GM18520 (cell line): ENCODE results near the gene IMP4.

Experiments
- ATAC-seq: cut with Tn5 transposase; IDR thresholded peaks from one replicate; pipeline ENCODE4 v1.9.1; 2021; ENCODE audit not compliant: unreplicated experiment

Gene IMP4

GRCh38 chr2:130336150-130336876 is 6.4 kb upstream of the IMP4 start:
- no peak for ATAC-seq

GRCh38 chr2:130336877-130337734 is 5.6 kb upstream of the IMP4 start:
- no peak for ATAC-seq

GRCh38 chr2:130337735-130338325 is 4.9 kb upstream of the IMP4 start:
- ATAC-seq, result no peak

GRCh38 chr2:130338793-130339345 is 3.8 kb upstream of the IMP4 start:
- ATAC-seq, result no peak

GRCh38 chr2:130339885-130340745 is 2.6 kb upstream of the IMP4 start:
- ATAC-seq, result no peak

DNA sequence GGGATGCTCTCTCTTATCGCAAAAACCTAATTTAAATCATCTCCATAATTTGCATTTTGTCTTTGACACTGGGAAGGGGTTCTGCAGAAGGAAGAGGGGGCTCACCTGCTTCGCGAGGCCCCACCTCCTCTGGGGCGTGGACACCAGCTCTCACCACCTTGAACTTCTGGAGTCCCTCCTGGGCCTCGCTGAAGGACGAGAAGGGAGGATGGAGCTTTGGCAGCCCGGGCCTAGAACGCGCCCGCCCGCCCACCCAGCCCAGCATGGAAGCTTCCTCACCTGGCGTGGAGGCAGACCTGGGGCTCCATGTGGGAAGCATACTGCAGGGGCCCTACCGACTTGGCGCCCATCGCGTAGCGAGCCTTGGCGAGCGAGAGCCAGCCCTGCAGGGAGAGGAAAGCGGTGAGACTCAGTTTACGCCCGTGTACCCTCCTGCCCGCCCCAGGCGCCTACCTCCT is 1.1 kb upstream of the IMP4 start:
- no peak for ATAC-seq

DNA sequence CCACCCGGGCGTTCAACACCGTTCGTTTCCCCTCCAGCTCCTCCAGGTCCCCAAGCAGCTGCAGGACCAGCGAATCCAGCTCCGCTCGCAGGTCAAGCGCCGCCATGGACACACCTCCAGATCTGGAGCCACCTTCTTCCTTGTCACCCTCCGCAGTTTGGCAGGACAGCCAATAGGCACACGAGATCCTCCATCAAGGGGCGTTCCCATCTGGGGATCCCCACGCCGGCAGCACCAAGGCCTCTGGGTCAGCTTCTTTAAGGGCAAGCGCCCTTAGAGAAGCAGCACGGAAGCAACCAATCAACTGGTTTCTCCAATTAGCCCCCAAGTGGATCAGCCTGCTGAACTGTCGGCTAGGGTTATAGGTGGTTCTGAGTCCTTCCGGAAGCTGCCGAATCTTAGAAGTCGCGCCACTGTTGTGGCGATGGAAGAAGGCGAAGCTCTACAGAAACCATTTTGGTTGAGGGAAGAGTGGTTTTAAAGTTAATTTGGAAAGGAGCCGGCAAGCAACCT is 621 bp upstream of the IMP4 start:
- ATAC-seq, result peak; percentile 75

DNA sequence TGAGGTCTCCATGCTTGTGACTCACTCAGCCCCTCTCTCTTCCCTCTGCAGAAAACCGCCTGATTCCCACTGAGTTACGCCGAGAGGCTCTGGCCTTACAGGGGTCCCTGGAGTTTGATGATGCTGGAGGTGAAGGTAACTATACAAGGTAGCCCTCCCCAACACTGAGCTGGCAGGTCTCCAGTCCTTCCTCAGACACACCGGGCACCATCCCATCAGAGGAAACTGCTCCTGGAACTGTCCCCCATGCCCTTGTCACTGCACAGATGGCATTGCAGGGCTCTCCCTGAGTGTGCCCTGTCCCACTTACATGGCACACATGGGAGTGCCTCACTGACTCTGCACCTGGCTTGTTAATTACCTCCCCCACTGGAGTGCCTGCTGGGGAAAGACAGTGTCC is 1.9 kb downstream of the IMP4 start:
- no peak for ATAC-seq

DNA sequence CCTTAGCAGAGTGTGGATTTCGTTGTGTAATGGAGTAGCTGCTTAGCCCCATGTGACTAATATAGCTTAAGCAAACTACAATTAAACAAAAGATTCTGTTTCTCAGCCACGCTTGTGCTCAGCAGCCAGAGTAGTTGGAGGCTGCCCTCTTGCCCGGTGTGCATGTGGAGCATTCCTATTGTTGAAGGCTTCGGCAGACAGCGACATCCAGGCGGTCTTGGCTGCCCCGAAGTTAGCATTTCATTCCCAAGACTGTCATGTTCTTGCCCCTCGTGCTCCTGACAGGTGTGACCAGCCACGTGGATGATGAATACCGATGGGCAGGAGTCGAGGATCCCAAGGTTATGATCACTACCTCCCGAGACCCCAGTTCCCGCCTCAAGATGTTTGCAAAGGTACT is 2.4 kb downstream of the IMP4 start:
- ATAC-seq, result no peak

- ATAC-seq, result no peak
These were observed 2.9 kb downstream of the IMP4 start for GRCh38 chr2:130345611-130346010.

DNA sequence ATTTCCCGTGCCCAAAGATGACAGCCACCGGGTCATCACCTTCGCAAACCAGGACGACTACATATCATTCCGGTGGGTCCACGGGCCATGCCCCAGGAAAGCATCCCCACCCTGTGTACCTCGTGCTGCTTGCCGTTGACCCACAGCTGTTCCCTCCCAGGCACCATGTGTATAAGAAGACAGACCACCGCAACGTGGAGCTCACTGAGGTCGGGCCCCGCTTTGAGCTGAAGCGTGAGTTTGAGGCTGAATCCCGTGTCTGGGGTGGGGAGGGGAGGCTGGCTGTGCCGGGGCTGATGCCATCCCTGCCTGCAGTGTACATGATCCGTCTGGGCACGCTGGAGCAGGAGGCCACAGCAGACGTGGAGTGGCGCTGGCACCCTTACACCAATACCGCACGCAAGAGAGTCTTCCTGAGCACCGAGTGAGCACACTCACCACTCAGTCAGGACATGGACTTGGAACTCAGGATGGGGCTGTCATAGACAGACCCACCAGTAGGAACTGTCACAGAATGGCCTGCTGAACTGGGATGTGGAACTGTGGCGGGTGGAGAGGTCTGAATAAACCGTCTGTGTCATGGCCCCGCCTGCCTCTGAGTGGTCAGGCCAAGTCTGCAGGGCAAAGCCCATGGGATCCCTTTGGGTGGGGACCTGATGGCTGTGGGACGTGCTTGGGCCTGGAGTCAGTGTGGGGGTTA is 3.5 kb downstream of the IMP4 start:
- ATAC-seq, result no peak

DNA sequence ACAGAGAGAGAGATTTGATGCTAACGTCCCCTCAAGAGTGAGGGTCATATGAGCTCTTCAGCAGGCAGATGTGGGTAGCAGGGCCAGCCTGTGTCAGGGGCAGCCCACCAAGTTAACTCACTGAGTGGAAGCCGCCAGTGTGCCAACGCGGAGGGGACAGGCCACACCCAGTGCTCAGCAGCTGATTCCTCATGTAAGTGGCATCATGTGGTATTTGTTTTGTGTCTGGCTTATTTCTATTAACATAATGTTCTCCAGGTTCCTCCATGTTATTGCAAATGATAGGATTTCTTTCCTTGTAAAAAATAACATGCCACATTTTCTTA is 4.0 kb downstream of the IMP4 start:
- no peak for ATAC-seq

DNA sequence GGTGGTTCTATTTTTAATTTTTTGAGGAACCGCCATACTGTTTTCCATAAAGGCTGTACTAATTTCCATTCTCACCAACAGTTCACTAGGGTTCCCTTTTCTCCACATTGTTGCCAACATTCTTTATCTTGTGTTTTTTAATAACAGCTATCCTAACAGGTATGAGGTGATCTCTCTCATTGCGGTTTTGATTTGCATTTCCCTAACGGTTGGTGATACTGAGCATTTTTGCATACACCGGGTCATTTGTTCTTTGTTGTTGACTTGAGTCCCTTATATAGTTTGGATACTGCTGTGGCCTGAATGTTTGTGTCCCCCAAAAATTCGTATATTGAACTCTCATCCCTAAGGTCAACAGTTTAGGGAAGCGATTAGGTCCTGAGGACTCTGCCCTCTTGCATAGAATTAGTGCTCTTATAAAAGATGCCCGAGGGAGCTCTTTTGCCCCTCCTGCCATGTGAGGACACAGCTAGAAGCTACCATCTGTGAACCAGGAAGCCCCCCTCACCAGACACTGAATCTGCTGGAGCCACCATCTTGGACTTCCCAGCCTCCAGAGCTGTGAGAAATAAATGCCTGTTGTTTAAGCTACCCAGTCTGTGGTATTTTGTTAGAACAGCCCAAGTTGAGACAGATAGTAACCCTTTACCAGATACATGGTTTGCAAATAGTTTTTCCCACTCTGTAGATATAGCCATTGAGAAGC is 4.7 kb downstream of the IMP4 start:
- ATAC-seq, result no peak

DNA sequence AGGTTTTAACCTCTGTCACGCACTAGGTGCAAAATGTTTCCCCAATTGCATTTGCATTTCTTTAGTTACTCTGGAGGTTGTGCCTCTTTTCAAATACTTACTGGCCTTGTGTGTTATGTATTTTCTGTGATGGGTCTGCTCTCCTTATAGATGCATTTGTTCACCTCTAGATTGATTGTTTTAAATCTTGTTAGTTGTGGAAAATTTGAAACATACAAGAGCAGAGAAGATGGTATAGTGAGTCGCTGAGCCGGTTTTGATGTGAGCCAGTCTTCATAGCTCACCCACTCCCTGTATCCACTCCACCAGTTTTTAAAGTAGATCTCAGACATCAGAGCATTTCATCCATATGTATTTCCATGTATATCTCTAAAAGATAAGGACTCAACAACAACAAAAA is 6.5 kb downstream of the IMP4 start:
- ATAC-seq, result no peak

GRCh38 chr2:130351711-130352110 is 9.0 kb downstream of the IMP4 start:
- ATAC-seq, result no peak

GRCh38 chr2:130352237-130352636 is 9.5 kb downstream of the IMP4 start:
- ATAC-seq, result no peak

DNA sequence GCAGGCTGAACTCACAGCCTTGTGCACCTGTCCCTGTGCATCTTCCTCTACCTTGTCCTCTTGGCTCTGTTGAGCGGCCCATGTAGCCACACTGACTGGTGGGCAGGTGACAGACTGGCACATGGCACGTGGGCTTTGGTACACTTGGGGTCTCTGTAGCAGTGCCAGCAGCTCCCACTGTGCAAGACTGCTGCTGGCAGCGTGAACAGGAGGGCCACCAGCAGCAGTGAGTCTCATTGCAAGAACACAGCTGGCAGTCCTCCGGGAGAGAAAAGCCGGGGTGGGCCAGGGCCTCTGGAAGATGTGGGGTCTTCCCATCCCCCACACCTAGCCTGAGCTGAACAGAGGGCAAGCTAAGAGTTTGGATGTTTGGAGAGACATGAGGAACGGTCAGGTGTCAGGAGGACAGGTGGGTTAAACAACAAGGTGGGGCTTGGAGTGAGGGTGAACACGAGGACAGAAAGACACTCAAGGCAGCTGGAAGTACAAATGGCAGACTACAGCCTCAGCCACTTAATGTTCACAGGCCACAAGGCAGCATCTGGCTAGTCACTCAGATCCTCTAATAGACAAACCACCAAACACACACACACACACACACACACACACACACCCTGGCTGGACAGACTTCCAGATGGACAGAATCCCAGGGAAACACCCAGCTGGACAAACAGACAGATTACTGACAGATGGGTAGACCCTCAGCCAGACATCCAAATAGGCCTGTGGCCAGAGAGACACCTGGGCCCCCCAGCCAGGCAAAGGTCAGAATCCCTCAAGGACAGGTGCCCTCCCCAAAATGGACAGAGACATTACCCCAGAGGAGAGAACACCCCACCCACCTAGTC is 10.8 kb downstream of the IMP4 start:
- no peak for ATAC-seq

GRCh38 chr2:130354139-130354428 is 11.4 kb downstream of the IMP4 start:
- no peak for ATAC-seq

- no peak for ATAC-seq
These were observed 12.5 kb downstream of the IMP4 start for GRCh38 chr2:130355172-130355577.
